Lower lobe of right lung (tissue), 2 donors: ENCODE measurements around the gene HEG1. TPM values are rescaled to one million over a fixed set of nuclear protein-coding genes. Genes with fewer than 3 reads are reported as not detected.

Source experiments
- ATAC-seq, 2 donors: fragments of 200-7000 bp; cut with Tn5 transposase; one replicate each; pipeline ENCODE4 v1.9.1; 2020 to 2022; ENCODE audit warnings: mild to moderate bottlenecking in 2 of 2, moderate library complexity in 2 of 2
- DNase-seq: peaks from one replicate; pipeline ENCODE4 v3.0.0-alpha.2; 2020
- H3K27ac ChIP-seq: fragments of 200-600 bp; one replicate; pipeline ENCODE4 v1.8.0; 2022
- H3K27me3 ChIP-seq: fragments of 200-600 bp; one replicate; pipeline ENCODE4 v1.8.0; 2022; ENCODE audit warnings: low read depth
- H3K36me3 ChIP-seq: fragments of 200-600 bp; one replicate; pipeline ENCODE4 v1.8.0; 2022; ENCODE audit warnings: mild to moderate bottlenecking
- H3K4me1 ChIP-seq: fragments of 200-600 bp; one replicate; pipeline ENCODE4 v1.8.0; 2022
- H3K4me3 ChIP-seq: fragments of 200-600 bp; one replicate; pipeline ENCODE4 v1.8.0; 2022; ENCODE audit warnings: mild to moderate bottlenecking
- H3K9me3 ChIP-seq: fragments of 200-600 bp; one replicate; pipeline ENCODE4 v1.8.0; 2022
- intact Hi-C: fragments of 100-400 bp; cut with DNase I; formaldehyde crosslinking; loops from one replicate; pipeline ENCODE4 v1.11.0; 2022
- total RNA-seq: library from RNA; stranded (reverse); fragmentation: NEBNext Ultra II Directional; extraction: Animal tissue kit (Norgen Biotek cat#: 25700); gene quantifications from one replicate; pipeline ENCODE4 v1.2.1, GENCODE V29; 2021
- TF ChIP-seq, protein P1 (sequence below): fragments of 200-600 bp; IDR thresholded peaks from one replicate; pipeline ENCODE4 v1.8.0; 2022; ENCODE audit warnings: antibody characterized with exemption, mild to moderate bottlenecking
- donor health status: DM: no; HTN: yes; CAD: no; lungs with severe emphysema.

HEG1 gene
- total RNA-seq, 1 donor from 2014 or later = 157 TPM

DNA sequence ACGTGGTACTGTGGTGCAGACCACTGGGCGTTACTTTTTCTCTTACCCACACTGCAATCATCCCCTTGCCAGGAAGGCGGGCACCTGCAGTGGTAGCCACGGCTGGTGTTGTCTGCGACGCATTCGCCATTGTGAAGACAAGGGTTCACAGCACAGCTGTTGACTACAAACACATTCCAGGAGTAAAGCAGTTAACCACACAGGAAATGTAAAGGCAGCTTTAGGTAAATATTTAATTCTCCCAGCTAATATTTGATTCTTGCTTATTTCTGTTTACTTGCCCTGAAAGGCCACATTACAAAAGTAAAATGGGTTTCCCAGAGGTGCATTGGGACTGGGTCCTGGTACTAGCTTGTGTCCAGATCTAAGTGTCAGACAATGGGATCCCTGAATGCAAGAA is 45.4 kb downstream of the HEG1 start:
- intact Hi-C loops = no loop called here
- Histone ChIP-seq H3K36me3 (peaks cover 96% of the 10 kb centered on the region), H3K4me3 (no peak overlapping the region), H3K27ac (no peak overlapping the region), H3K4me1 (peaks cover 14% of the 10 kb centered on the region), H3K27me3 (no peaks in the 10 kb centered on the region), H3K9me3 (no peaks in the 10 kb centered on the region)
- no peak for ATAC-seq
- DNase-seq = no peak
- TF ChIP-seq, protein P1, sequence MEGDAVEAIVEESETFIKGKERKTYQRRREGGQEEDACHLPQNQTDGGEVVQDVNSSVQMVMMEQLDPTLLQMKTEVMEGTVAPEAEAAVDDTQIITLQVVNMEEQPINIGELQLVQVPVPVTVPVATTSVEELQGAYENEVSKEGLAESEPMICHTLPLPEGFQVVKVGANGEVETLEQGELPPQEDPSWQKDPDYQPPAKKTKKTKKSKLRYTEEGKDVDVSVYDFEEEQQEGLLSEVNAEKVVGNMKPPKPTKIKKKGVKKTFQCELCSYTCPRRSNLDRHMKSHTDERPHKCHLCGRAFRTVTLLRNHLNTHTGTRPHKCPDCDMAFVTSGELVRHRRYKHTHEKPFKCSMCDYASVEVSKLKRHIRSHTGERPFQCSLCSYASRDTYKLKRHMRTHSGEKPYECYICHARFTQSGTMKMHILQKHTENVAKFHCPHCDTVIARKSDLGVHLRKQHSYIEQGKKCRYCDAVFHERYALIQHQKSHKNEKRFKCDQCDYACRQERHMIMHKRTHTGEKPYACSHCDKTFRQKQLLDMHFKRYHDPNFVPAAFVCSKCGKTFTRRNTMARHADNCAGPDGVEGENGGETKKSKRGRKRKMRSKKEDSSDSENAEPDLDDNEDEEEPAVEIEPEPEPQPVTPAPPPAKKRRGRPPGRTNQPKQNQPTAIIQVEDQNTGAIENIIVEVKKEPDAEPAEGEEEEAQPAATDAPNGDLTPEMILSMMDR = no peak

DNA sequence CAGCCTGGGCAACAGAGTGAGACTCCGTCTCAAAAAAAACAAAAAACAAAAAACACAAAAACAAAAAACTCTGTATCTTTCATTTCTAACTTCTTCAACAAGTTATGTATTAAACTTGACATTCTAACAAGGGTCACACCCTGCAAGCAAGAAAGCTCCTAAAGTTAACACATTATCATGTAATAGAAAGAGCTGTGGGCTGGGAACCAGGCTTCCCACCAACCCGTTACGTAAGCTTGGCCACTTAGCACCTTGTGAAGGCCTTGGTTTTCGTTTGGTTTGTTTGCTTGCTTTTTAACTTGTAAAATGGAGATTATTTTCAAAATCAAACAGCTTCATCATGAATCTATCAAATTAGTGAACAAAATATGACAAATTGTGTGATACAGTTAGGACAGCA is 47.0 kb downstream of the HEG1 start:
- H3K9me3 ChIP-seq = no peaks in the 10 kb centered on the region
- no peak overlapping the region for H3K27ac ChIP-seq
- no peak overlapping the region for H3K4me3 ChIP-seq
- H3K4me1 ChIP-seq = peaks cover 23% of the 10 kb centered on the region
- ATAC-seq = peak in 1 of 2 donors; percentile 41
- intact Hi-C loops = no loop called here
- H3K36me3 ChIP-seq = peaks cover 96% of the 10 kb centered on the region
- no peaks in the 10 kb centered on the region for H3K27me3 ChIP-seq
- TF ChIP-seq, protein P1 = no peak
- no peak for DNase-seq

DNA sequence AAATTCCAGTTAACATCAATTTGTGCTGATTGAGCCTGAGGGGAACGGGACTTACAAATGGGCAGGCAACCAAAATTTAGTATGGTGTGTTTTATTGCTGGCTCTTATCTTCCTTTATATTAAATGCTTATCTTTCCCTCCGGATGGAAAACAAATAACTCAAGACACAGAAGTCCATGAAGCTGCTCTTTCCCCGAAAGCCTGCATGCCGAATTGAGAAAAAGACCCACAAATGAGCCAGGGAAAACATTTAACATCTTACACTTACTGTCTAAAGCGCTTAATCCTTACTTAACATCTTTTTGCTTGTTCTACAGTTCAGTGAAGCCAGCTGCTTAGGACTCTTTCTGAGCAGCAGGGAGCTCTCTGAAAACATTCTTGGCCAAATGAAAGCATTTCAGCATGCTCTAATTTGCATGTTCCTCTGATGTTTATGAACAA is 49.5 kb downstream of the HEG1 start:
- intact Hi-C loops = no loop called here
- Histone ChIP-seq H3K9me3 (no peaks in the 10 kb centered on the region), H3K27me3 (no peaks in the 10 kb centered on the region), H3K4me1 (peaks cover 45% of the 10 kb centered on the region), H3K36me3 (peaks cover 96% of the 10 kb centered on the region), H3K4me3 (no peak overlapping the region), H3K27ac (no peak overlapping the region)
- DNase-seq = no peak
- TF ChIP-seq, protein P1 = no peak
- no peak for ATAC-seq

DNA sequence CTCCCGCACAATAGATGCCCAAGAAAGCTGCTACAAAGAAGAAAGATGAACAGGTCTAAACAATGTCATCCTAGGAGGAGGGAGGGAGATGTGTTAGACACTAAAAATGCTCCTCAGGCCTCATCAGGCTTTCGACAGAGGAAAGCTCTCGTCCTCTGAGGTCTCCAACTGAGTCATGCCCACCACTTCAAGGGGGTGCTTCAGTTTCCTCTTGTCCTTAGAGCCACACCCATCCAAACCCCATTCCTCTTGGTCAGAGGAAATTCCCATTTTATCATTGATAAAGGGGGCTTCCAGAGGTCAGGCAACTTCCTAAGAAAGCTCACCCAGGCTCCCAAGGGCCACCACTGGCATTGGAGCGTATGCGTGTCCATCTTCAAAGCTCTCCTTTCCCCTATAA is 50.1 kb downstream of the HEG1 start:
- Histone ChIP-seq H3K4me1 (peaks cover 42% of the 10 kb centered on the region), H3K27me3 (no peaks in the 10 kb centered on the region), H3K36me3 (peaks cover 96% of the 10 kb centered on the region), H3K4me3 (no peak overlapping the region), H3K9me3 (no peaks in the 10 kb centered on the region), H3K27ac (no peak overlapping the region)
- ATAC-seq = no peak
- DNase-seq = no peak
- TF ChIP-seq, protein P1 = no peak
- intact Hi-C loops = no loop called here

DNA sequence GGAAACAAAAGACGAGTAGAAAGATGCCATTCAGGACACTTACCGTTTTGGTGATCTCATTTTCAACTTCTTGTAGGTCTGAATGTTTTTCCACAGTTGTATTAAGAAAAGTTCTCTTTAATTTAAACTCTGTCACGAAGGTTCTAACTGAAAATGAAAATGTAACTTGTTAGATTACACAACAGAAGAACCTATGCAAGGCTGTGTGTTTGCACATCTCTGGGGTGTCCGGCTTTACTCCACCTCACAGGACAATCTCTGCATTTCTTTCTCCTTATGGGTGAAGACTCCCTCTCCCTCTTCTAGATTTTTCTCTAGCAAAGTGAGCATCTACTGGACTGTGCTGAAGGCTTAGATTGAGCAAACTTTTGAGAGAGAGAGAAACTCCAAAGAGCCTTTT is 50.6 kb downstream of the HEG1 start:
- DNase-seq = no peak
- H3K4me3 ChIP-seq = no peak overlapping the region
- ATAC-seq = no peak
- no peaks in the 10 kb centered on the region for H3K27me3 ChIP-seq
- intact Hi-C loops = no loop called here
- H3K36me3 ChIP-seq = peaks cover 96% of the 10 kb centered on the region
- TF ChIP-seq, protein P1 = no peak
- no peak overlapping the region for H3K27ac ChIP-seq
- H3K9me3 ChIP-seq = no peaks in the 10 kb centered on the region
- H3K4me1 ChIP-seq = peaks cover 42% of the 10 kb centered on the region
